Chondrocyte (in vitro differentiated cells): ENCODE results near the gene HDAC9. TPM values are rescaled to one million over a fixed set of nuclear protein-coding genes. Genes with fewer than 3 reads are reported as not detected.

Experiments
- DNase-seq: peaks from one replicate; pipeline ENCODE4 v3.0.0; 2021; ENCODE audit warnings: mixed read lengths, low spot score
- H3K27ac Mint-ChIP-seq: one replicate; pipeline ENCODE4 v1.8.0; 2021; ENCODE audit warnings: mild to moderate bottlenecking, moderate library complexity, mixed read lengths; ENCODE audit not compliant: unreplicated experiment
- H3K27me3 Mint-ChIP-seq: 2 replicates; pipeline ENCODE4 v1.8.0; 2021; ENCODE audit warnings: low read depth, mixed read lengths
- H3K36me3 Mint-ChIP-seq: 2 replicates; pipeline ENCODE4 v1.8.0; 2021; ENCODE audit warnings: low read depth, mixed read lengths
- H3K4me1 Mint-ChIP-seq: 2 replicates; pipeline ENCODE4 v1.8.0; 2021; ENCODE audit warnings: low read depth, mild to moderate bottlenecking, mixed read lengths
- H3K4me3 Mint-ChIP-seq: one replicate; pipeline ENCODE4 v1.8.0; 2021; ENCODE audit warnings: mild to moderate bottlenecking, moderate library complexity, mixed read lengths; ENCODE audit not compliant: unreplicated experiment
- H3K9me3 Mint-ChIP-seq: 2 replicates; pipeline ENCODE4 v1.8.0; 2021; ENCODE audit warnings: low read depth, mixed read lengths
- total RNA-seq: library from RNA; stranded (reverse); gene quantifications from 3 replicates; pipeline ENCODE4 v1.2.1, GENCODE V29; 2021
- TF ChIP-seq, protein P1 (sequence below): fragments of 200-600 bp; sonication (generic); IDR thresholded peaks from 2 replicates; pipeline ENCODE4 v1.5.0; 2021; ENCODE audit warnings: antibody characterized with exemption, mild to moderate bottlenecking, moderate library complexity

HDAC9 gene
- total RNA-seq, 1 donor from 2014 or later, result 5.9 TPM

DNA sequence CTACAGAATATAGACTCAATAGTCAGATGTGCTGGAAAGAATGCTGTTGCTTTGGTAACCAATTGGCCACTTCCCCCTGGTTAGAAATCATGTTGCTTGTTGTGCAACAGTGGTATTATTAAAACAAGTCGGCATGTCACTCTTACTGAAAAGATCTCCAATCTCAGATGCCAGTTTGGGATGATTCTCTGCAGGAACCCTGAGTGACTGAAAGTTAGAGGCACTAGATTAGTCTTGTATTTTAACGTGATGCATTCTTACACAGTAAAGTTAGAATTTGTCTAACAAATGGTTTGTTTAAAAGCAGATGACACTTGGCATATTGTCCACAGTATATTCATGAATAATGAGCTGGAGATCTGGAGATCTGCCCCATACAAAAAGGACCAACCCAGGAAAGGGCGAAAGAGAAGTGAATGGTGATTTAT is 334.3 kb downstream of the HDAC9 start:
- no peak overlapping the region for H3K27ac Mint-ChIP-seq
- DNase-seq, result no peak
- H3K36me3 Mint-ChIP-seq, result no peaks in the 10 kb centered on the region
- peaks cover 28% of the 10 kb centered on the region for H3K4me1 Mint-ChIP-seq
- no peaks in the 10 kb centered on the region for H3K27me3 Mint-ChIP-seq
- H3K9me3 Mint-ChIP-seq, result no peaks in the 10 kb centered on the region
- no peak overlapping the region for H3K4me3 Mint-ChIP-seq
- TF ChIP-seq, protein P1, sequence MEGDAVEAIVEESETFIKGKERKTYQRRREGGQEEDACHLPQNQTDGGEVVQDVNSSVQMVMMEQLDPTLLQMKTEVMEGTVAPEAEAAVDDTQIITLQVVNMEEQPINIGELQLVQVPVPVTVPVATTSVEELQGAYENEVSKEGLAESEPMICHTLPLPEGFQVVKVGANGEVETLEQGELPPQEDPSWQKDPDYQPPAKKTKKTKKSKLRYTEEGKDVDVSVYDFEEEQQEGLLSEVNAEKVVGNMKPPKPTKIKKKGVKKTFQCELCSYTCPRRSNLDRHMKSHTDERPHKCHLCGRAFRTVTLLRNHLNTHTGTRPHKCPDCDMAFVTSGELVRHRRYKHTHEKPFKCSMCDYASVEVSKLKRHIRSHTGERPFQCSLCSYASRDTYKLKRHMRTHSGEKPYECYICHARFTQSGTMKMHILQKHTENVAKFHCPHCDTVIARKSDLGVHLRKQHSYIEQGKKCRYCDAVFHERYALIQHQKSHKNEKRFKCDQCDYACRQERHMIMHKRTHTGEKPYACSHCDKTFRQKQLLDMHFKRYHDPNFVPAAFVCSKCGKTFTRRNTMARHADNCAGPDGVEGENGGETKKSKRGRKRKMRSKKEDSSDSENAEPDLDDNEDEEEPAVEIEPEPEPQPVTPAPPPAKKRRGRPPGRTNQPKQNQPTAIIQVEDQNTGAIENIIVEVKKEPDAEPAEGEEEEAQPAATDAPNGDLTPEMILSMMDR, result no peak

DNA sequence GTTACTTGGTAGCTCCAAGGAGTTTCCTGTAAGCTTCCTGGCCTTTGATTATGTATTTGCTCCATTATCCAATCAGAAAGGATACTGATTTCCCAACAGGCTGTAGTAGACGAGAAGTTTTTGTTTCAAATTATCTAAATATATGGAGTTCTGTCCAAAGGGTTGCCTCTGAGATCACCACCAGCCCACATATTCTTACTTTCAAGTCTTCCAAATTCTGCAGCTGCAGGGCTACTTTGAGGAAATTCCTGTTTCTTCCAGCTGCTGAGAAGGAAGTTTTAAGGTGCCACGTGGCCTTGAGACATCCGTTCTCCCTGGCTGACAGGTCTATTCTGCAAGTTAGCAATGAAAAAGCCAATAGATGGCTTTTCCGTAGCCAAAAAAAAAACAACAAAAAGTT is 335.9 kb downstream of the HDAC9 start:
- TF ChIP-seq, protein P1, result no peak
- no peaks in the 10 kb centered on the region for H3K9me3 Mint-ChIP-seq
- no peak overlapping the region for H3K27ac Mint-ChIP-seq
- H3K4me3 Mint-ChIP-seq, result no peak overlapping the region
- H3K27me3 Mint-ChIP-seq, result no peaks in the 10 kb centered on the region
- no peaks in the 10 kb centered on the region for H3K36me3 Mint-ChIP-seq
- DNase-seq, result no peak
- peaks cover 38% of the 10 kb centered on the region for H3K4me1 Mint-ChIP-seq

DNA sequence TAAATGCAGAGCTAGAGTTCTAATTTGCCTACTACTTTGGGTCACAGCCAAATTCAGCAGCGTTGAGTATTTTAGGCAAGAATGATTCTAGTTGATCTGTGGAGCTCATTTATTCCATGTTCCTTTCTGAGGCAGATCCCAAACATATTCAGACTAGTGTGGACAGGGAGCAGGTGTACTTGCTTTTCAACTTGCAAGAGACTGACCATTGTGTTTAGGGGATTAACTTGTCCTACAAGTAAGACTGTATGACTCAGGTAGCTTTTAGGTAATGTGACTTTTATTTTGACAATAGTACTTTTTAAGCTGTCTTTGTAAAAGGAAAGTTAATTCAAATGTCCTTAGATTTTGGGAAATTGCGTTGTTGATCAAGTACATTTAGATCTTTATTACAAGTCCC is 336.4 kb downstream of the HDAC9 start:
- TF ChIP-seq, protein P1, result no peak
- peaks cover 42% of the 10 kb centered on the region for H3K4me1 Mint-ChIP-seq

DNA sequence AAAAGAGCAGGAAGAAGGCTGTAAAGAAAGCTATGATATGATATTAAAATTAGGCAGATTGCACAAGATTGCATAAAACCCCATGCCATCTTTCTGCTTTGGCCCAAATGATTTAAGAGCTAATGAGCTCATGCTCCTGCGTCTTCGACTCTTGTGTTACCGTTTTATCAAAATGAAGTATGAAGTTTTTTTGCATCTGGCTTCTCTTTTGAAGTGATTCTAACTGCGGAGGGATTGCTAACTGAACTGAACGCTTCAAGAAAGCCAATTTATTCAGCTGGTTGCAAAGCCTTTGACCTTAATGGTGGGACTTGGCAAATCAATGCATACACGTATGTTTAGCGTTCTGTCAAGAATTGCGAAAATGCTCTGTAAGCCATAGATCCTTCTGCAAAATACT is 339.0 kb downstream of the HDAC9 start:
- Mint-ChIP-seq H3K4me3 (no peak overlapping the region), H3K27ac (no peak overlapping the region), H3K27me3 (no peaks in the 10 kb centered on the region), H3K4me1 (peaks cover 28% of the 10 kb centered on the region), H3K9me3 (no peaks in the 10 kb centered on the region), H3K36me3 (no peaks in the 10 kb centered on the region)
- no peak for DNase-seq
- TF ChIP-seq, protein P1, result no peak

More for the DNA sequence above, 336.4 kb downstream of the HDAC9 start:
- Mint-ChIP-seq H3K27ac (no peak overlapping the region), H3K27me3 (no peaks in the 10 kb centered on the region), H3K4me3 (no peak overlapping the region), H3K36me3 (no peaks in the 10 kb centered on the region), H3K9me3 (no peaks in the 10 kb centered on the region)
- DNase-seq, result no peak

DNA sequence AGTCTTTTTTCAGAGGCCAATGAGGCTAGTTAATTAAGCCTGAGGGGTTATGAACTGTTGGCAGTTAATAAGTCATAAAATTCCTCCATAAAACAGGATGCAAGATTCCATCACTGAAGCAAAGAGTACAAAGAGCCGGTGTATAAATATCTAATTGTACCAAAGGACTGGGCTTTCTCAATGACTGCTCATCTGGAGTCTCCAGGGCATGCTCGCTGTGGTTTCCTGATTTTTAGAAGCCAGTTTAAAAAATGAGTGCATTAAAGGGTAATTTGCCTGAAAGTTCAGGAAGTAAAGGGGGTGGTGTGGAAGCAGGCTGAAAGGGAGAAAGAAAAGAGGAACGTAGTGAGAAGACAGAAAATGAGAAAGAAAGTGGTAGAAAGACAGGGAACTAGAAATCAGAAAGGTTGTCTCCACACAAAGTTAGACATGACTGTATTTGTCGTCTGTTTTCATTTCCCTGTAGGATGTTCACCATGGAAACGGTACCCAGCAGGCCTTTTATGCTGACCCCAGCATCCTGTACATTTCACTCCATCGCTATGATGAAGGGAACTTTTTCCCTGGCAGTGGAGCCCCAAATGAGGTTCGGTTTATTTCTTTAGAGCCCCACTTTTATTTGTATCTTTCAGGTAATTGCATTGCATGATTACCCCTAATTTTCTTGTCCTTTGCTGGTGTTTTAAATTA is 339.6 kb downstream of the HDAC9 start:
- H3K27ac Mint-ChIP-seq, result no peak overlapping the region
- H3K9me3 Mint-ChIP-seq, result no peaks in the 10 kb centered on the region
- H3K27me3 Mint-ChIP-seq, result no peaks in the 10 kb centered on the region
- TF ChIP-seq, protein P1, result no peak
- H3K4me1 Mint-ChIP-seq, result peaks cover 23% of the 10 kb centered on the region
- no peak for DNase-seq
- H3K4me3 Mint-ChIP-seq, result no peak overlapping the region
- no peaks in the 10 kb centered on the region for H3K36me3 Mint-ChIP-seq
